HUES64 (cell line): ENCODE measurements around the gene PID1.

Experiments used
- H3K27ac ChIP-seq: 2 replicates; pipeline ENCODE4 v1.7.0; 2013; ENCODE audit warnings: low read depth, low read length, inconsistent platforms
- H3K27me3 ChIP-seq: 2 replicates; pipeline ENCODE4 v1.6.1; 2013; ENCODE audit warnings: mild to moderate bottlenecking, low read length; ENCODE audit not compliant: insufficient read depth
- H3K36me3 ChIP-seq: 2 replicates; pipeline ENCODE4 v1.6.1; 2013; ENCODE audit warnings: mild to moderate bottlenecking, low read length; ENCODE audit not compliant: insufficient read depth
- H3K4me1 ChIP-seq: 2 replicates; pipeline ENCODE4 v1.6.1; 2013; ENCODE audit warnings: mild to moderate bottlenecking, low read length, moderate library complexity; ENCODE audit not compliant: insufficient read depth
- H3K4me3 ChIP-seq: 2 replicates; pipeline ENCODE4 v1.5.1; 2013; ENCODE audit warnings: mild to moderate bottlenecking, low read length, moderate library complexity
- H3K9ac ChIP-seq: 2 replicates; pipeline ENCODE4 v1.6.1; 2013; ENCODE audit warnings: mild to moderate bottlenecking, low read depth, low read length
- H3K9me3 ChIP-seq: 2 replicates; pipeline ENCODE4 v1.6.1; 2013; ENCODE audit warnings: low read depth, low read length; ENCODE audit not compliant: insufficient read depth
- WGBS: fragments of 150-250, 120-280 bp; methylation state at CpG from one replicate; pipeline ENCODE4 v1.1.7; 2013; ENCODE audit warnings: missing lambda C conversion rate; 5-methylcytosine and 5-hydroxymethylcytosine counted together

PID1 gene

GRCh38 chr2:229111744-229112143 is 159.3 kb downstream of the PID1 start:
- 96% methylated on average over 5 of the region's 5 CpGs for WGBS
- H3K9ac ChIP-seq = no peak overlapping the region
- no peaks in the 10 kb centered on the region for H3K4me1 ChIP-seq
- H3K4me3 ChIP-seq = no peak overlapping the region
- no peaks in the 10 kb centered on the region for H3K36me3 ChIP-seq
- H3K27me3 ChIP-seq = no peaks in the 10 kb centered on the region
- H3K9me3 ChIP-seq = no peaks in the 10 kb centered on the region
- no peak overlapping the region for H3K27ac ChIP-seq

- Histone ChIP-seq H3K4me1 (no peaks in the 10 kb centered on the region), H3K9me3 (no peaks in the 10 kb centered on the region), H3K27ac (no peak overlapping the region), H3K9ac (no peak overlapping the region), H3K27me3 (no peaks in the 10 kb centered on the region), H3K36me3 (no peaks in the 10 kb centered on the region), H3K4me3 (no peak overlapping the region)
- WGBS = 94% methylated on average over 6 of the region's 7 CpGs
Measured at GRCh38 chr2:229109195-229109594, 161.9 kb downstream of the PID1 start.

GRCh38 chr2:229107601-229108000 is 163.5 kb downstream of the PID1 start:
- no peaks in the 10 kb centered on the region for H3K4me1 ChIP-seq
- WGBS = 97% methylated on average over 7 of the region's 7 CpGs
- H3K27me3 ChIP-seq = no peaks in the 10 kb centered on the region
- H3K27ac ChIP-seq = no peak overlapping the region
- no peak overlapping the region for H3K9ac ChIP-seq
- no peaks in the 10 kb centered on the region for H3K36me3 ChIP-seq
- no peaks in the 10 kb centered on the region for H3K9me3 ChIP-seq
- no peak overlapping the region for H3K4me3 ChIP-seq

GRCh38 chr2:229104974-229105387 is 166.1 kb downstream of the PID1 start:
- H3K36me3 ChIP-seq = no peaks in the 10 kb centered on the region
- no peak overlapping the region for H3K27ac ChIP-seq
- 95% methylated on average over 7 of the region's 7 CpGs for WGBS
- H3K9ac ChIP-seq = no peak overlapping the region
- H3K4me1 ChIP-seq = no peaks in the 10 kb centered on the region
- no peak overlapping the region for H3K4me3 ChIP-seq
- H3K9me3 ChIP-seq = no peaks in the 10 kb centered on the region
- H3K27me3 ChIP-seq = no peaks in the 10 kb centered on the region

- Histone ChIP-seq H3K9ac (no peak overlapping the region), H3K4me1 (no peaks in the 10 kb centered on the region), H3K27me3 (no peaks in the 10 kb centered on the region), H3K9me3 (no peaks in the 10 kb centered on the region), H3K4me3 (no peak overlapping the region), H3K36me3 (no peaks in the 10 kb centered on the region), H3K27ac (no peak overlapping the region)
- WGBS = 93% methylated on average over 3 of the region's 3 CpGs
Measured at GRCh38 chr2:229104025-229104424, 167.1 kb downstream of the PID1 start.

GRCh38 chr2:229101314-229101713 is 169.8 kb downstream of the PID1 start:
- Histone ChIP-seq H3K27me3 (no peaks in the 10 kb centered on the region), H3K36me3 (no peaks in the 10 kb centered on the region), H3K27ac (no peak overlapping the region), H3K4me1 (no peaks in the 10 kb centered on the region), H3K9ac (no peak overlapping the region), H3K4me3 (no peak overlapping the region), H3K9me3 (no peaks in the 10 kb centered on the region)
- 90% methylated on average over 1 of the region's 1 CpG for WGBS

- H3K9me3 ChIP-seq = no peaks in the 10 kb centered on the region
- H3K4me3 ChIP-seq = no peak overlapping the region
- WGBS = 91% methylated on average over 1 of the region's 1 CpG
- H3K27ac ChIP-seq = no peak overlapping the region
- H3K36me3 ChIP-seq = no peaks in the 10 kb centered on the region
- no peaks in the 10 kb centered on the region for H3K27me3 ChIP-seq
- H3K4me1 ChIP-seq = 0 out of 2 replicates have a peak, but pooled peaks cover 6% of the 10 kb centered on the region
- H3K9ac ChIP-seq = no peak overlapping the region
Measured at GRCh38 chr2:229099231-229099630, 171.9 kb downstream of the PID1 start.

GRCh38 chr2:229098801-229099200 is 172.3 kb downstream of the PID1 start:
- no peak overlapping the region for H3K9ac ChIP-seq

GRCh38 chr2:229096409-229097066 is 174.5 kb downstream of the PID1 start:
- WGBS = 88% methylated on average over 4 of the region's 4 CpGs
- Histone ChIP-seq H3K9ac (no peak overlapping the region), H3K9me3 (no peaks in the 10 kb centered on the region), H3K36me3 (no peaks in the 10 kb centered on the region), H3K27me3 (no peaks in the 10 kb centered on the region), H3K4me3 (no peak overlapping the region), H3K4me1 (0 out of 2 replicates have a peak, but pooled peaks cover 6% of the 10 kb centered on the region), H3K27ac (no peak overlapping the region)

More at GRCh38 chr2:229098801-229099200, 172.3 kb downstream of the PID1 start:
- WGBS = 88% methylated on average over 6 of the region's 6 CpGs
- H3K36me3 ChIP-seq = no peaks in the 10 kb centered on the region
- 0 out of 2 replicates have a peak, but pooled peaks cover 6% of the 10 kb centered on the region for H3K4me1 ChIP-seq
- H3K4me3 ChIP-seq = no peak overlapping the region
- no peaks in the 10 kb centered on the region for H3K9me3 ChIP-seq
- H3K27ac ChIP-seq = no peak overlapping the region
- H3K27me3 ChIP-seq = no peaks in the 10 kb centered on the region

- H3K4me1 ChIP-seq = 0 out of 2 replicates have a peak, but pooled peaks cover 6% of the 10 kb centered on the region
- H3K27me3 ChIP-seq = no peaks in the 10 kb centered on the region
- no peak overlapping the region for H3K4me3 ChIP-seq
- WGBS = 100% methylated on average over 1 of the region's 1 CpG
- no peak overlapping the region for H3K9ac ChIP-seq
- H3K9me3 ChIP-seq = no peaks in the 10 kb centered on the region
- no peaks in the 10 kb centered on the region for H3K36me3 ChIP-seq
- H3K27ac ChIP-seq = no peak overlapping the region
Measured at GRCh38 chr2:229095472-229095871, 175.6 kb downstream of the PID1 start.

- Histone ChIP-seq H3K27ac (no peak overlapping the region), H3K4me1 (0 out of 2 replicates have a peak, but pooled peaks cover 3% of the 10 kb centered on the region), H3K36me3 (no peaks in the 10 kb centered on the region), H3K9me3 (no peaks in the 10 kb centered on the region), H3K4me3 (no peak overlapping the region), H3K27me3 (no peaks in the 10 kb centered on the region), H3K9ac (no peak overlapping the region)
- WGBS = 87% methylated on average over 2 of the region's 2 CpGs
Measured at GRCh38 chr2:229090225-229090624, 180.9 kb downstream of the PID1 start.

- Histone ChIP-seq H3K4me1 (no peaks in the 10 kb centered on the region), H3K4me3 (no peak overlapping the region)
Measured at GRCh38 chr2:229089776-229090175, 181.3 kb downstream of the PID1 start.

More at GRCh38 chr2:229089776-229090175, 181.3 kb downstream of the PID1 start:
- H3K27ac ChIP-seq = no peak overlapping the region
- H3K9ac ChIP-seq = no peak overlapping the region
- WGBS = 97% methylated on average over 3 of the region's 3 CpGs
- H3K9me3 ChIP-seq = no peaks in the 10 kb centered on the region
- no peaks in the 10 kb centered on the region for H3K36me3 ChIP-seq
- H3K27me3 ChIP-seq = no peaks in the 10 kb centered on the region
